HG02840 (cell line): ENCODE data around the gene TPRX1.

Source experiments
- ATAC-seq: cut with Tn5 transposase; IDR thresholded peaks from one replicate; pipeline ENCODE4 v1.9.1; 2021; ENCODE audit warnings: mild to moderate bottlenecking, moderate library complexity, moderate number of reproducible peaks; ENCODE audit not compliant: unreplicated experiment, low FRiP score

The TPRX1 gene

GRCh38 chr19:47752440-47753211 is 51.7 kb downstream of the TPRX1 start:
- no peak for ATAC-seq
